Right cardiac atrium (tissue), 5 donors: Measurements from ENCODE around the gene COMMD2. TPM values are rescaled to one million over a fixed set of nuclear protein-coding genes. Genes with fewer than 3 reads are reported as not detected.

ENCODE experiments used
- ATAC-seq, 2 donors: fragments of 200-7000 bp; cut with Tn5 transposase; one replicate each; pipeline versions ENCODE4 v1.8.0 to v1.9.1; 2020; ENCODE audit warnings: moderate library complexity in 2 of 2, mild to moderate bottlenecking in 1 of 2
- DNase-seq, 3 donors: peaks; one replicate each; pipeline ENCODE4 v3.0.0-alpha.2; 2020
- H3K27ac ChIP-seq: one replicate; pipeline ENCODE4 v1.5.1; 2013; ENCODE audit warnings: mild to moderate bottlenecking, low read length, control low read depth, moderate library complexity
- H3K27me3 ChIP-seq: one replicate; pipeline ENCODE4 v1.6.1; 2013; ENCODE audit not compliant: control insufficient read depth, insufficient read depth
- H3K4me1 ChIP-seq: one replicate; pipeline ENCODE4 v1.6.1; 2013; ENCODE audit warnings: low read length; ENCODE audit not compliant: control insufficient read depth, insufficient read depth
- H3K4me3 ChIP-seq: one replicate; pipeline ENCODE4 v1.5.1; 2013; ENCODE audit warnings: low read length, control low read depth
- H3K9me3 ChIP-seq: one replicate; pipeline ENCODE4 v1.6.1; 2013; ENCODE audit warnings: low read length; ENCODE audit not compliant: control insufficient read depth
- WGBS: extraction: QIAGEN DNeasy Blood & Tissue Kit; methylation state at CpG from one replicate; pipeline ENCODE4 v1.1.7; 2013; 5-methylcytosine and 5-hydroxymethylcytosine counted together
- intact Hi-C, 4 donors: fragments of 100-400 bp; cut with DNase I; formaldehyde crosslinking; loops; one replicate each; pipeline versions ENCODE4 v1.11.0 to v1.14.0; 2022 to 2023
- polyA plus RNA-seq: library from polyadenylated mRNA; stranded (reverse); fragments of 200-250 nt; gene quantifications from one replicate; pipeline ENCODE4 v1.2.3, GENCODE V29; 2013
- total RNA-seq, 4 donors: library from RNA; stranded (reverse); fragmentation: NEBNext Ultra II Directional; extraction: Animal tissue kit (Norgen Biotek cat#: 25700); gene quantifications; one replicate each; pipeline ENCODE4 v1.2.1, GENCODE V29; 2021
- donor health status: healthy with polysubstance abuse.
- donor health status: DM: no; HTN: yes; CAD: no.
- donor health status: DM: no; HTN: no; CAD: no.
- donor health status: DM: no; HTN: yes; CAD: no; lungs with severe emphysema.
- donor health status: DM: yes; HTN: yes; CAD: no.

The COMMD2 gene
- total and polyA plus RNA-seq, 5 donors = 7.4 to 22.2 (median 18.9) TPM

DNA sequence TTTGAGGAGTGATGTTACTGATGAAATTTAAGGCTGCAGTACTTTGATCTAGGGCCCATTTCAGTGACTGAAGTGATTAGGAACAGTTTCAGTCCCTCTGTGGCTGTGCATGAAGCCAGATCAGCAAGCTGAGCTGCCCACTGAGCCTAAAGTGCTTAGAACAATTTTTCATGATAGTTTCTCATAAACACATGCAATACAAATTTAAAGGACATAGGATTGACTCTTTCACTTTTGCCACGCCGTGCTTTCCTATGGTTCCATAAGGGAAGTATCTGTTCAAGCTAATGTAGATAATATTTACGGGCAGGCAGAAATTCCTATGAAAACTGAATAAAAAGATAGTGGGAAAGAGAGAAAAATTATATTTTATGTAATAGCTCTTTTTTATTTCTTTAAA is 29.5 kb upstream of the COMMD2 start:
- ATAC-seq = no peak
- no peak for DNase-seq
- Histone ChIP-seq H3K4me3 (no peak overlapping the region), H3K9me3 (no peaks in the 10 kb centered on the region), H3K27me3 (no peaks in the 10 kb centered on the region), H3K27ac (no peak overlapping the region), H3K4me1 (no peaks in the 10 kb centered on the region)
- intact Hi-C loops = no loop called here
- 87% methylated on average over 3 of the region's 3 CpGs for WGBS

- intact Hi-C loops = no loop called here
- DNase-seq (no peak), ATAC-seq (no peak)
- Histone ChIP-seq H3K4me1 (no peaks in the 10 kb centered on the region), H3K27me3 (no peaks in the 10 kb centered on the region), H3K27ac (no peak overlapping the region), H3K4me3 (no peak overlapping the region), H3K9me3 (no peaks in the 10 kb centered on the region)
- 71% methylated on average over 4 of the region's 4 CpGs for WGBS
These were observed 28.9 kb upstream of the COMMD2 start for GRCh38 chr3:149781211-149781610.

DNA sequence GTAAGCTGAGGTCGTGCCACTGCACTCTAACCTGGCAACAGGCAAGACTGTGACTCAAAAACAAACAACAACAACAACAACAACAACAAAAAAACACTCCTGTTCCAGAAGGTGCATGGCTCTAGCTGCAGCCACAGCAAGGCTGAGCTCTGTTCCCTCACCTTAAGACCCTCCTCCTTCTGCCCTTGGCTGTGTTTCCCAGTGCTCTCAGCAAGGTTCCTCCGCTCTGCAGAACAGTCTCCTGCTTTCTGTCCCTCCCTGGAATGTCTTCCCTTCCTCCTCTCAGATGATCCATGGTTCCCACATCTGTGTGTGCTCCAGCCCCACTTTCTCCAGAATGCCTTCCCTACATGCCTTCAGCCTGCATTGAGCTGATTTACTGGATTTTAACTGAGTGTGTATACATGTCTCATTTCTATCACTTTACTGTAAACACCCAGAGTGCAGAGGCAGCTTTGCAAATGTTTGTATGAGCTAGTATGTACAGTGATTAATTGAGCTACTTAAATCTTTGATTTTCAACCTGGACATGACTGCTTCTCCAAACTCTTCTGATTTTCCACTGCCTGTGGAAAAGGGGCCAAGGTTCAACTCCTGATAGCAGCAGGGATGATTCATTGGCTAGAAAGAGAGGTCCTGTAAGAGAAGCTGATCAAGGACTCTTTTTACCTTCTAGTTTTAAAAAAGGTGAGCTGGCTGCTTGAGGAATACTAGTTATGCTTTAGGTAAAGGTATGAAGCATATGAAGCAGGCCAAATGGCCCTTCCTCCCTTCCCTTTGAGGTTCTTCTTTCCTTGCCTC is 25.3 kb upstream of the COMMD2 start:
- DNase-seq = no peak
- intact Hi-C loops = loop anchor here in 1 of 4 donors (10.0 kb wide), 1 partner anchor 283 kb away; no protein-coding TSS in a partner anchor
- Histone ChIP-seq H3K4me1 (no peaks in the 10 kb centered on the region), H3K27me3 (no peaks in the 10 kb centered on the region), H3K27ac (no peak overlapping the region), H3K9me3 (no peaks in the 10 kb centered on the region), H3K4me3 (no peak overlapping the region)
- WGBS = 84% methylated on average over 2 of the region's 2 CpGs
- no peak for ATAC-seq

DNA sequence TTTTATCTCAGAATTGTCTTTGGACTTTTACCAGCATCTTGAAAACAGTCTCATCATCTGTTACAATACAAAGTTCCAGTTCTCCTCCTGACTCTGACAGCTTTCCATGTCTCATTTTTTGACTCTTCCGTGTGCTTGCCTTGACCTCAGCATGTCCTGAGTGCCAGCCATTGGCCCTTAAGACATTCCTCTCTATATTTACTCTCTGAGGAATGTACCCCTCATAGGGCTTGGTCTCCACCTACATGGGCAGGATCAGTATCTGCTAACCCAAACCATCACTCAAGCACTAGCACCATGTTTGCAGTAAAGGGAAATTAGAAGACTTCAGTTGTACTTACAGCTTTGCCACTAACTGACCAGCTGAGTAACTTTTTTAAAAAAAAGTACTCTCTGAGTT is 23.9 kb upstream of the COMMD2 start:
- intact Hi-C loops = loop anchor here in 1 of 4 donors (10.0 kb wide), 1 partner anchor 281 kb away; no protein-coding TSS in a partner anchor
- 57% methylated on average over 1 of the region's 1 CpG for WGBS
- Histone ChIP-seq H3K27ac (no peak overlapping the region), H3K4me3 (no peak overlapping the region), H3K27me3 (no peaks in the 10 kb centered on the region), H3K4me1 (no peaks in the 10 kb centered on the region), H3K9me3 (no peaks in the 10 kb centered on the region)
- ATAC-seq (no peak), DNase-seq (no peak)

DNA sequence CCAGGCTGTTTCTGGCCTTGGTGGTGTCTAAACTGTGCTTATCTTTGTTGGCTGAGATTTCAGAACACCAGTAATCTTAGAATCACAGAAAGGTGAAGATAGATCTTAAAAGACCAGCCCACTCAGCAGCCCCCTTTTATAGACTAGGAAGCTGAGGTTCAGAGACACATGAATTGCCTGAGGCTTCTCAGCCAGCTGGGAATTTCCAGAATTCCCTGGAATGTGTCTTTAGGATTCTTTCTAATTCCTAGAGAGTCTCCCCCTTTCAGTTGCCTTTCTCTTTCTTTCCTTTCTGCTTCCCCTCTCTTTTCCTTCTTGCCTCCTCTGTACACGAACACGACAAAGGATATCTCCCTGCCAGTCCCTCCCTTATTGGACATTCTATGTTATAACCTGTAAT is 20.6 kb upstream of the COMMD2 start:
- Histone ChIP-seq H3K27me3 (no peaks in the 10 kb centered on the region), H3K4me3 (no peak overlapping the region), H3K4me1 (no peaks in the 10 kb centered on the region), H3K27ac (no peak overlapping the region), H3K9me3 (no peaks in the 10 kb centered on the region)
- 81% methylated on average over 2 of the region's 2 CpGs for WGBS
- ATAC-seq = no peak
- no peak for DNase-seq
- intact Hi-C loops = loop anchor here in 2 of 4 donors (5.0 to 10.0 kb wide), 2 partner anchors 271 to 278 kb away; no protein-coding TSS in a partner anchor

DNA sequence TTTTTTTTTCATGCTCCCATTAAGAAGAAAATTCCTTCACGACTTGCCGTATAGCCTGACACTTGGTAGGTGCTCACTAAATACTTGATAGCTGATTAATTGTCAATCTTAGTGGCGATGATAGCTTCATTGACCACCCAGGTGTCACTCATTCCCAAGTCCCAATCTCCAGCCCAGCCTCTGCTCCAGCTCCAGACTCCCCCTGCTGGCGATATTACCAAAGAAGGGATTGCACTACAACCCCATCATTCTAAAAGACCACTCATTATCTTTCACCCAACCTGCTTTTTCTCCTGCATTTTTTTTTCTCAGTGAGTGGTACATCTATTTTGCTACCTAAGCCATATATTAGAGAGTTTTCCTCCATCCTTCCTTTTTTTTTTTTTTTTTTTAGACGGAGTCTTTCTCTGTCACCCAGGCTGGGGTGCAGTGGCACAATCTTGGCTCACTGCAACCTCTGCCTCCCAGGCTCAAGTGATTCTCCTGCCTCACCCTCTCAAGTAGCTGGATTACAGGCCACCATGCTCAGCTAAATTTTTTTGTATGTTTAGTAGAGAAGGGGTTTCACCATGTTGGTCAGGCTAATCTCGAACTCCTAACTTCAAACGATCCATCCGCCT is 19.5 kb upstream of the COMMD2 start:
- intact Hi-C loops = loop anchor here in 2 of 4 donors (5.0 to 10.0 kb wide), 2 partner anchors 269 to 277 kb away; no protein-coding TSS in a partner anchor
- Histone ChIP-seq H3K27me3 (no peaks in the 10 kb centered on the region), H3K9me3 (no peaks in the 10 kb centered on the region), H3K4me3 (no peak overlapping the region), H3K4me1 (no peaks in the 10 kb centered on the region), H3K27ac (no peak overlapping the region)
- 45% methylated on average over 8 of the region's 8 CpGs for WGBS
- peak; percentile 30 to 59 (median 57) for DNase-seq
- ATAC-seq = peak; percentile 38 to 75

GRCh38 chr3:149770246-149770645 is 18.0 kb upstream of the COMMD2 start:
- intact Hi-C loops = loop anchor here in 2 of 4 donors (5.0 to 10.0 kb wide), 2 partner anchors 268 to 275 kb away; no protein-coding TSS in a partner anchor
- ATAC-seq (no peak), DNase-seq (no peak)
- Histone ChIP-seq H3K27ac (no peak overlapping the region), H3K27me3 (no peaks in the 10 kb centered on the region), H3K9me3 (no peaks in the 10 kb centered on the region), H3K4me3 (no peak overlapping the region), H3K4me1 (no peaks in the 10 kb centered on the region)
- 83% methylated on average over 2 of the region's 2 CpGs for WGBS

GRCh38 chr3:149768704-149769103 is 16.4 kb upstream of the COMMD2 start:
- WGBS = 95% methylated on average over 6 of the region's 6 CpGs
- intact Hi-C loops = no loop called here
- no peak overlapping the region for H3K4me3 ChIP-seq
- no peaks in the 10 kb centered on the region for H3K27me3 ChIP-seq
- no peaks in the 10 kb centered on the region for H3K4me1 ChIP-seq
- H3K27ac ChIP-seq = no peak overlapping the region
- no peaks in the 10 kb centered on the region for H3K9me3 ChIP-seq
- DNase-seq = no peak
- no peak for ATAC-seq

DNA sequence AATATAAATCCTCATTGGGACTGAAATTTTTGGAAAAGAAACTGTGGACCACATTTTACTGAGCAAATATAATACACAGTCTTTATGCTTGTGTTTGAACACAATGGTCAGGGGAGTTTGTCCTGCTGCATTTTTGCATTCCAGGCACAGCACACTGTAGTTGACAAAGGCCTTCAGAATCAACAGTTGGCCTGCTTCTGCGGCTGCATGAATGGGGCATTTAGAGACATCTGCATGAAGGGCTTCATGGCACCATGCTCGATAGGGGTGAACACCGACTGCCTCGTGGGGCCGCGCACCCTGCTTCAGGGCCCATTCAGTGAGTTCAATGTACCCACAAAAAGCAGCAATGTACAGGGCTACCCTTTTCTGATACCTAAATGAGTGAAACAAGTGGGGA is 15.4 kb upstream of the COMMD2 start:
- intact Hi-C loops = no loop called here
- 84% methylated on average over 6 of the region's 6 CpGs for WGBS
- Histone ChIP-seq H3K4me3 (no peak overlapping the region), H3K9me3 (no peaks in the 10 kb centered on the region), H3K27ac (no peak overlapping the region), H3K4me1 (no peaks in the 10 kb centered on the region), H3K27me3 (no peaks in the 10 kb centered on the region)
- no peak for ATAC-seq
- DNase-seq = no peak

DNA sequence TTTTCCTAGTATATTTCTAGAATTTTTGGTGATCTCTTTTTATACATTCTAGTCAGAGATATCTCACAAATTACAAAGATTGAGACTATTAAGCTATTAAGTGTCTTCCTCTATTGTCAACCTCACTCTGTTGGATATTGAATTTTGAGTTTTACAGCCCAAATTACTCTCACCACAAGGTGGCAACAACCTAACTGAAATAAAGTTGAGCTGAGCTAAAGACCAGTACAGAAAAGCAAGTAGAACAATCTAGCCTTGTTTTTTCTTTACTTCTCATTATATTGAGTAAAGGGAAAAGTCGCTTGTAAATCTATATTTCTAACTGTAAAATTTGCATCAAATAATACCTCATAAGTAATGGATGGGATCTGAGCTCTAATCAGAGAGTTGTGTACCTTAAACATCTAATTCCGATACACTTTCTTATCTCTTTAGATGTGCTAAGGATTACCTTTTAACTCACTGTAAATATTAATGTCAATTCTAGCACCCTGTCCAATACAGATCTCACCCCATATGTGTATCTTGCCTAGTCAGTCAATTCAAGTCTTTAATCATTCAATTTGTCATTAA is 13.6 kb upstream of the COMMD2 start:
- DNase-seq = no peak
- no peak for ATAC-seq
- H3K9me3 ChIP-seq = no peaks in the 10 kb centered on the region
- no peaks in the 10 kb centered on the region for H3K4me1 ChIP-seq
- no peak overlapping the region for H3K4me3 ChIP-seq
- H3K27ac ChIP-seq = no peak overlapping the region
- intact Hi-C loops = no loop called here
- H3K27me3 ChIP-seq = no peaks in the 10 kb centered on the region
- 59% methylated on average over 2 of the region's 2 CpGs for WGBS

DNA sequence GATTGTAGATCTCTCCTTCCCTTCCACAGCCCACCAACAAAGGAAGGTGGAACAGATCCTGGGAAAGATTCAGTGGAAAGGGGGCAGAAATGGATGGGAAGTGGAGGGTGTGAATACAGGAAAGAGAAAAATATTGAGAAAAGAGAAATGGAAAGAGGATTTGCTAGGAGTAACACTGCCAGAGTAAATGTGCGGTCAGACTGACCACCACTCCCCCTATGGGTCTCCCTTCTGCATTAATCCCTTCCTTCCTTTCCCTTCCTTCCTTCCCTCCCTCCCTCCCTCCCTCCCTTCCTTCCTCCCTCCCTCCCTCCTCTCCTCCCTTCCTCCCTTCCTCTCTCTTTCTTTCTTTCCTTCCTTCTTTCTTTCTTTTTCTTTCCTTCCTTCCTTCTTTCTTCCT is 12.0 kb upstream of the COMMD2 start:
- no peaks in the 10 kb centered on the region for H3K9me3 ChIP-seq
- DNase-seq = no peak
- H3K27me3 ChIP-seq = no peaks in the 10 kb centered on the region
- H3K4me1 ChIP-seq = no peaks in the 10 kb centered on the region
- H3K27ac ChIP-seq = no peak overlapping the region
- ATAC-seq = no peak
- no peak overlapping the region for H3K4me3 ChIP-seq
- WGBS = 45% methylated on average over 1 of the region's 1 CpG
- intact Hi-C loops = no loop called here
